Suprapubic skin (tissue), 3 donors: ENCODE measurements around the gene SLC66A2.

Experiments used
- CTCF ChIP-seq, 2 donors: fragments of 200-600 bp in 1 of 2; fragments of 450-650 bp in 1 of 2; sonication (generic) in 1 of 2; IDR thresholded peaks; one replicate each; pipeline ENCODE4 v1.5.1; 2016 to 2019; ENCODE audit warnings: antibody characterized with exemption in 2 of 2, mild to moderate bottlenecking in 1 of 2, moderate library complexity in 1 of 2
- POLR2A ChIP-seq, 2 donors: fragments of 450-650 bp; IDR thresholded peaks; one replicate each; pipeline ENCODE4 v1.6.1; 2017; ENCODE audit warnings: antibody characterized with exemption in 2 of 2, mild to moderate bottlenecking in 2 of 2, moderate library complexity in 2 of 2

- TF ChIP-seq CTCF (IDR thresholded peaks at IDR 0.05) (no peak), POLR2A (IDR thresholded peaks at IDR 0.05) (no peak)
Observed at GRCh38 chr18:79928563-79928960, 22.9 kb downstream of the SLC66A2 start.
